Neural progenitor cell (in vitro differentiated cells): ENCODE measurements around the gene BRD7.

Source experiments
- EZH2 ChIP-seq: fragments of 200-600 bp; sonication (generic); IDR thresholded peaks from 2 replicates; pipeline ENCODE4 v1.6.1; 2017; ENCODE audit warnings: antibody characterized with exemption, mild to moderate bottlenecking, moderate library complexity
- EZH2phosphoT487 ChIP-seq: fragments of 200-600 bp; sonication (generic); IDR thresholded peaks from 2 replicates; pipeline ENCODE4 v1.6.1; 2017; ENCODE audit warnings: antibody characterized with exemption
- TF ChIP-seq, protein P1 (sequence below): fragments of 200-600 bp; sonication (generic); IDR thresholded peaks from 2 replicates; pipeline ENCODE4 v1.5.1; 2017; ENCODE audit warnings: antibody characterized with exemption, mild to moderate bottlenecking

DNA sequence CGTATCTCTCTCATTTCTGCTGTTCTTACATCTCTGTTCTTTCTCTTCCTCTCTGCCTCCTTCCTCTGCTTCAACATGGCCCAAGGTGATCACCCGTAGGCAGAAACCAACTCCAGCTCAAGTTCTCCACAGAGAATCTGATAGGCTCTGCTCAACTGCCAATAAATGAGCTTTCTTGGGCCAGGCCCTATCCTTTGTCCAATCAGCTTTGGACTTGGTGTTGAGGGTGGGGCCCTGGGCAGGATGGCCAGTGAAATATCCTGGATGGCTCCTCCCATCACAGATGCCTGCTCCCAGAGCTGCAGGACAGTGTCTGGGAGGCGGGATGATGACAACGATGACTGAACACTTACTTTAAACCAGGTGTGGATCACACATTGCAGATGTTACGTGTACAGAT, 17.4 kb upstream of the BRD7 start:
- TF ChIP-seq, protein P1, sequence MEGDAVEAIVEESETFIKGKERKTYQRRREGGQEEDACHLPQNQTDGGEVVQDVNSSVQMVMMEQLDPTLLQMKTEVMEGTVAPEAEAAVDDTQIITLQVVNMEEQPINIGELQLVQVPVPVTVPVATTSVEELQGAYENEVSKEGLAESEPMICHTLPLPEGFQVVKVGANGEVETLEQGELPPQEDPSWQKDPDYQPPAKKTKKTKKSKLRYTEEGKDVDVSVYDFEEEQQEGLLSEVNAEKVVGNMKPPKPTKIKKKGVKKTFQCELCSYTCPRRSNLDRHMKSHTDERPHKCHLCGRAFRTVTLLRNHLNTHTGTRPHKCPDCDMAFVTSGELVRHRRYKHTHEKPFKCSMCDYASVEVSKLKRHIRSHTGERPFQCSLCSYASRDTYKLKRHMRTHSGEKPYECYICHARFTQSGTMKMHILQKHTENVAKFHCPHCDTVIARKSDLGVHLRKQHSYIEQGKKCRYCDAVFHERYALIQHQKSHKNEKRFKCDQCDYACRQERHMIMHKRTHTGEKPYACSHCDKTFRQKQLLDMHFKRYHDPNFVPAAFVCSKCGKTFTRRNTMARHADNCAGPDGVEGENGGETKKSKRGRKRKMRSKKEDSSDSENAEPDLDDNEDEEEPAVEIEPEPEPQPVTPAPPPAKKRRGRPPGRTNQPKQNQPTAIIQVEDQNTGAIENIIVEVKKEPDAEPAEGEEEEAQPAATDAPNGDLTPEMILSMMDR: no peak
- TF ChIP-seq EZH2 (no peak), EZH2phosphoT487 (no peak)
